Stomach (tissue), 9 donors: Measurements from ENCODE around the gene CST3. TPM values are rescaled to one million over a fixed set of nuclear protein-coding genes. Genes with fewer than 3 reads are reported as not detected.
"Not testable (repeated sequence)": the region's sequence is repeated elsewhere in the genome, so short reads cannot be mapped to it uniquely, and the experiment has no call there.

ENCODE experiments used
- DNase-seq, 2 donors: peaks; one replicate each; pipeline versions ENCODE4 v3.0.0 to v3.0.0-alpha.2; 2013 to 2019
- H3K27ac ChIP-seq, 5 donors: fragments of 200-600 bp in 4 of 5; sonication (generic) in 4 of 5; one replicate each; pipeline ENCODE4 v1.5.1; 2013 to 2019; ENCODE audit warnings: mild to moderate bottlenecking in 1 of 5, moderate library complexity in 1 of 5
- H3K27me3 ChIP-seq, 3 donors: fragments of 200-600 bp; sonication (generic); one replicate each; pipeline ENCODE4 v1.5.1; 2017 to 2019; ENCODE audit warnings: mixed run types in 1 of 3
- H3K36me3 ChIP-seq, 4 donors: fragments of 200-600 bp; sonication (generic); 1 replicate in 3 of 4; 2 replicates in 1 of 4; pipeline ENCODE4 v1.5.1; 2016 to 2019
- H3K4me1 ChIP-seq, 4 donors: fragments of 200-600 bp; sonication (generic); one replicate each; pipeline ENCODE4 v1.5.1; 2016 to 2019
- H3K4me3 ChIP-seq, 4 donors: fragments of 200-600 bp; sonication (generic) in 3 of 4; one replicate each; pipeline ENCODE4 v1.5.1; 2016 to 2019; ENCODE audit warnings: mild to moderate bottlenecking in 1 of 4
- H3K9me3 ChIP-seq, 4 donors: fragments of 200-600 bp; sonication (generic); one replicate each; pipeline ENCODE4 v1.5.1; 2016 to 2019
- EP300 ChIP-seq: sonication (generic); formaldehyde crosslinking; IDR thresholded peaks from one replicate; pipeline ENCODE4 v1.6.1; 2017; ENCODE audit warnings: antibody characterized with exemption
- POLR2A ChIP-seq, 4 donors: fragments of 450-650 bp; IDR thresholded peaks; one replicate each; pipeline ENCODE4 v1.6.1; 2016; ENCODE audit warnings: antibody characterized with exemption in 4 of 4, control low read depth in 2 of 4, mild to moderate bottlenecking in 1 of 4, moderate library complexity in 1 of 4
- POLR2AphosphoS5 ChIP-seq, 3 donors: sonication (generic); formaldehyde crosslinking; IDR thresholded peaks; one replicate each; pipeline ENCODE4 v1.6.1; 2016; ENCODE audit warnings: antibody characterized with exemption in 3 of 3
- WGBS, 5 donors: extraction: QIAGEN DNeasy Blood & Tissue Kit in 3 of 5; methylation state at CpG; one replicate each; pipeline versions ENCODE4 v1.1.5 to v1.1.7; 2013 to 2018; 5-methylcytosine and 5-hydroxymethylcytosine counted together
- intact Hi-C: fragments of 100-400 bp; cut with DNase I; formaldehyde crosslinking; loops from one replicate; pipeline ENCODE4 v1.15.1; 2023; ENCODE audit warnings: low total_unique reads
- polyA plus RNA-seq, 3 donors: library from polyadenylated mRNA; stranded (reverse); fragments of 200-250 nt; gene quantifications; one replicate each; pipeline ENCODE4 v1.2.3, GENCODE V29; 2013
- total RNA-seq, 5 donors: library from RNA; depleted of rRNA; stranded (reverse); fragments of >200 nt; gene quantifications; one replicate each; pipeline versions ENCODE4 v1.1.0 to v1.2.3, GENCODE V29; 2014 to 2016
- TF ChIP-seq, protein P1 (sequence below), 7 experiments: fragments of 450-650 bp in 4 of 7; fragments of 200-600 bp in 3 of 7; sonication (generic) in 3 of 7; IDR thresholded peaks; one replicate each; pipeline ENCODE4 v1.5.1; 2016 to 2019; ENCODE audit warnings: antibody characterized with exemption in 7 of 7, control low read depth in 2 of 7, mild to moderate bottlenecking in 1 of 7
- donor health status: healthy with polysubstance abuse.
- donor health status: Bipolar disorder and iron deficiency.
- donor health status: healthy.

Gene CST3
- total and polyA plus RNA-seq, 8 donors: 231 to 2,024 (median 578) TPM

DNA sequence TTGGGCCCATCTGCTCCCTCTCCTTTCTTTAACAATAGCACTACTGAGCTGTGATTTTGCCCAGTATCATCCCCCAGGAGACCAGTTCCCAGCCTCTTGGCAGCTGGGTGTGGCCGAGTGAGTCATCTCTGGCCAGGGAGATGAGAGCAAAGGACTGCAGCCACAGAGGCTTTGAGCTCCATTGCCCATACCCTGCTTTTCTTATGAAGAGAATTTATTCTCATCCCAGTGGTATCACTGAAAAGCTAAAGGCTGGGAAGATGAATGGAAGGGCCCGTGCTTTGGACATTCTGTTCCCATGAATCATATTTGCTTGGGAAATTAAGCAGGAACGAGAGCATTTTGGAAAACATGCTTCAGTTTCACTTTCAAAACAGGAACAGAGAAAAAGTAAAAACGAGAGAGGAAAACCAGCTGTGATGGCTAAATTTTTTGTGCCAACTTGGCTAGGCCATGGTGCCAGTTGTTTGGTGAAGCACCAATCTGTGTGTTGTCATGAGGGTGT, 14.9 kb downstream of the CST3 start:
- Histone ChIP-seq H3K36me3 (no peaks in the 10 kb centered on the region), H3K27me3 (no peaks in the 10 kb centered on the region), H3K4me1 (peaks cover 0 to 42% (median 21%) of the 10 kb centered on the region in 4 donors), H3K9me3 (no peaks in the 10 kb centered on the region), H3K4me3 (peak overlapping the region in 2 of 4 donors; percentile 11 to 28), H3K27ac (peak overlapping the region; percentile 74 to 85 (median 81))
- intact Hi-C loops: no loop called here
- peak; percentile 56 to 65 for DNase-seq
- peak; percentile 90 for TF ChIP-seq EP300
- TF ChIP-seq, protein P1, sequence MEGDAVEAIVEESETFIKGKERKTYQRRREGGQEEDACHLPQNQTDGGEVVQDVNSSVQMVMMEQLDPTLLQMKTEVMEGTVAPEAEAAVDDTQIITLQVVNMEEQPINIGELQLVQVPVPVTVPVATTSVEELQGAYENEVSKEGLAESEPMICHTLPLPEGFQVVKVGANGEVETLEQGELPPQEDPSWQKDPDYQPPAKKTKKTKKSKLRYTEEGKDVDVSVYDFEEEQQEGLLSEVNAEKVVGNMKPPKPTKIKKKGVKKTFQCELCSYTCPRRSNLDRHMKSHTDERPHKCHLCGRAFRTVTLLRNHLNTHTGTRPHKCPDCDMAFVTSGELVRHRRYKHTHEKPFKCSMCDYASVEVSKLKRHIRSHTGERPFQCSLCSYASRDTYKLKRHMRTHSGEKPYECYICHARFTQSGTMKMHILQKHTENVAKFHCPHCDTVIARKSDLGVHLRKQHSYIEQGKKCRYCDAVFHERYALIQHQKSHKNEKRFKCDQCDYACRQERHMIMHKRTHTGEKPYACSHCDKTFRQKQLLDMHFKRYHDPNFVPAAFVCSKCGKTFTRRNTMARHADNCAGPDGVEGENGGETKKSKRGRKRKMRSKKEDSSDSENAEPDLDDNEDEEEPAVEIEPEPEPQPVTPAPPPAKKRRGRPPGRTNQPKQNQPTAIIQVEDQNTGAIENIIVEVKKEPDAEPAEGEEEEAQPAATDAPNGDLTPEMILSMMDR (IDR thresholded peaks at IDR 0.05): no peak
- TF ChIP-seq POLR2A (IDR thresholded peaks at IDR 0.05): no peak
- peak; percentile 93 to 97 (median 95) for TF ChIP-seq POLR2AphosphoS5 (IDR thresholded peaks at IDR 0.05)
- 14 to 19% (median 17%) methylated on average over 4 of the region's 4 CpGs for WGBS, 5 donors

DNA sequence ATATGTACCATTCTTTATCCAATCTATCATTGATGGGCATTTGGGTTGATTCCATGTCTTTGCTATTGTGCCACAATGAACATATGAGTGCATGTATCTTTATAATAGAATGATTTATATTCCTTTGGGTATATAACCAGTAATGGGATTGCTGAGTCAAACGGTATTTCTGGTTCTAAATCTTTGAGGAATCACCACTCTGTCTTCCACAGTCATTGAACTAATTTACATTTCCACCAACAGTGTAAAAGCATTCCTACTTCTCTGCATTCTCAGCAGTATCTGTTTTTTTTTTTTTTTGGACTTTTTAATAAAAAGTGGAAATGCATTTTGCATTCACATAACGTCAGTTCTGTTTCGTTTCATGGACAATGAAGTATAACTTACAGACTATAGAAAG, 15.4 kb downstream of the CST3 start:
- H3K27me3 ChIP-seq, H3K4me3 ChIP-seq, H3K9me3 ChIP-seq, H3K36me3 ChIP-seq, intact Hi-C loops, DNase-seq: not testable (repeated sequence)
- peaks cover 0 to 42% (median 21%) of the 10 kb centered on the region in 4 donors for H3K4me1 ChIP-seq
- H3K27ac ChIP-seq: peak overlapping the region in 4 of 5 donors; percentile 80 to 85 (median 81)
- WGBS, 5 donors: 55 to 79% (median 76%) methylated on average over 3 of the region's 3 CpGs

DNA sequence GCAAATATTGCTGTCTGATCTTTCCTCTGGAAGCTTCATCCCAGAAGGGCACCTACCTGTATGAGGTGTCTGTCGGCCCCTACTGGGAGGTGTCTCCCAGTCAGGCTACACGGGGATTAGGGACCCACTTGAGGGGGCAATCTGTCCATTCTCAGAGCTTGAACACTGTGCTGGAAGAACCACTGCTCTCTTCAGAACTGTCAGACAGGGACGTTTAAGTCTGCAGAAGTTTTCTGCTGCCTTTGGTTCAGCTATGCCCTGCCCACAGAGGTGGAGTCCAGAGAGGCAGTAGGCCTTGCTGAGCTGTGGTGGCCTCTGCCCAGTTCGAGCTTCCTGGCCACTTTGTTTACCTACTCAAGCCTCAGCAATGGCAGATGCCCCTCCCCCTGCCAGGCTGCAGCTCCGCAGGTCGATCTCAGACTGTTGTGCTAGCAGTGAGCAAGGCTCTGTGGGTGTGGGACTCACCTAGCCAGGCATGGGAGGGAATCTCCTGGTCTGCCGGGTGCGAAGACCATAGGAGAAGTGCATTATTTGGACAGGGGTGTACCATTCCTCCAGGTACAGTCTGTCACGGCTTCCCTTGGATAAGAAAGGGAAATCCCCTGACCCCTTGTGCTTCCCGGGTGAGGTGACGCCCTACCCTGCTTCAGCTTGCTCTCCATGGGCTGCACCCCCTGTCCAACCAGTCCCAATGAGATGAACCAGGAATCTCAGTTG, 16.9 kb downstream of the CST3 start:
- 22 to 54% (median 42%) methylated on average over 11 of the region's 11 CpGs for WGBS, 5 donors
- DNase-seq: peak; percentile 61 to 65
- H3K4me1 ChIP-seq: peaks cover 0 to 36% (median 18%) of the 10 kb centered on the region in 4 donors
- peak in 2 of 3 donors; percentile 24 to 46 for TF ChIP-seq POLR2AphosphoS5 (IDR thresholded peaks at IDR 0.05)
- H3K27ac ChIP-seq: peak overlapping the region in 2 of 5 donors; percentile 30 to 39
- H3K4me3 ChIP-seq, intact Hi-C loops, H3K27me3 ChIP-seq, H3K36me3 ChIP-seq, H3K9me3 ChIP-seq: not testable (repeated sequence)

DNA sequence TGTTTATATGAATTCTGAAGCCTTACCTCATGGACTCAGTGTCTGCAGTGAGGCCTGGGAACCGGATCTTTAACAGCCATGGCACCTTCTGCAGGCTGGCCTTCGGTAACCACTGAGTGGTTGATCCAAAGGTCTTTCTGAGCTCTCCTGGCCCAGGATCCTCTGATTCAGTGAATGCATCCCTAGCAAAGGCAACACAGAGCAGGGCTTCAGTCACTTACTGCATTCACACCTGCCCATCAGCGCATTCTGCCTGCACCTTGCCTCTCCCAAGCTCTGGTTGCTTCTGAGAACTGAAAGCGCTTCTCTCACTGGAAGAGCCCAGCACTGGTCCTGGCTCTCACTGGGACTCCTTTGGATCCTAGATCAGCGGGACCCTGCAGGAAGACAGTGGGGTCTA, 23.6 kb downstream of the CST3 start:
- no peak for TF ChIP-seq POLR2AphosphoS5 (IDR thresholded peaks at IDR 0.05)
- TF ChIP-seq POLR2A (IDR thresholded peaks at IDR 0.05): no peak
- TF ChIP-seq, protein P1 (IDR thresholded peaks at IDR 0.05): no peak
- TF ChIP-seq EP300: no peak
- intact Hi-C loops: no loop called here
- 84 to 92% (median 87%) methylated on average over 5 of the region's 5 CpGs for WGBS, 5 donors
- no peaks in the 10 kb centered on the region for H3K9me3 ChIP-seq
- DNase-seq: no peak
- no peaks in the 10 kb centered on the region for H3K36me3 ChIP-seq
- H3K4me3 ChIP-seq: no peak overlapping the region
- H3K4me1 ChIP-seq: peaks cover 0 to 28% (median 4%) of the 10 kb centered on the region in 4 donors
- peak overlapping the region in 4 of 5 donors; percentile 8 to 73 (median 62) for H3K27ac ChIP-seq
- no peaks in the 10 kb centered on the region for H3K27me3 ChIP-seq

DNA sequence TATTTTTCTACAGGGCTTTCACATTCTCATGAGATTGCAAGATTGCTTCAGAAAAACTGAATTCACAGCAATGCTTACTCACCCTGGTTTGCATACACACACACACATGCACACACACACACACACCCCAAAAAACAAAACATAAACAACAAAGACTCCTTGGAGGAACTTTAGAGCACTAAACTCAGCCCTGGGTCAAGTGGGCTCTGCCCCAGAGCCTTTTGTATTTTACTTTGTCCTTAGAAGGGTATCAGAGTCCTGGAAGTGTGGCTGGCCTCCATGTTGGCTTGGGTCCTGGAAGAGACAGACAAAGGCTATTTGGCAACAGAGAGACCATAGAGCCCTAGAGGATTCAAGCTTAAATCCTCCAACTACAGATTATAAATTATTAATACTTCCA, 24.1 kb downstream of the CST3 start:
- intact Hi-C loops: no loop called here
- no peaks in the 10 kb centered on the region for H3K27me3 ChIP-seq
- no peak for DNase-seq
- no peaks in the 10 kb centered on the region for H3K9me3 ChIP-seq
- no peak overlapping the region for H3K4me3 ChIP-seq
- no peaks in the 10 kb centered on the region for H3K36me3 ChIP-seq
- TF ChIP-seq POLR2AphosphoS5 (IDR thresholded peaks at IDR 0.05) (no peak), EP300 (no peak), POLR2A (IDR thresholded peaks at IDR 0.05) (no peak)
- TF ChIP-seq, protein P1 (IDR thresholded peaks at IDR 0.05): no peak
- H3K4me1 ChIP-seq: peaks cover 0 to 28% (median 4%) of the 10 kb centered on the region in 4 donors
- H3K27ac ChIP-seq: peak overlapping the region; percentile 8 to 73 (median 57)
